Measurements from ENCODE around the gene CDH4. TPM values are rescaled to one million over a fixed set of nuclear protein-coding genes. Genes with fewer than 3 reads are reported as not detected.

CDH4 gene
- total and polyA plus RNA-seq, 2 donors (not counting 3 experiments of a cell fraction or from before 2014, with no cell fraction given): 0.17 to 0.51 TPM

- Histone ChIP-seq H3K9me3 (replicated peaks; ENCODE audit: control insufficient read depth, insufficient read depth, low read length) (peaks cover 5% of the 10 kb centered on the region), H3K9ac (replicated peaks; ENCODE audit: extremely low read depth, insufficient read depth, low read length) (no peak overlapping the region), H3K27ac (ENCODE audit: insufficient read depth, low read depth, low read length) (no peak overlapping the region), H3K27me3 (ENCODE audit: control insufficient read depth in 2 of 2, insufficient read depth in 2 of 2, low read length in 2 of 2) (no peaks in the 10 kb centered on the region), H3K36me3 (ENCODE audit: control insufficient read depth in 2 of 2, extremely low read depth in 1 of 2, insufficient read depth in 2 of 2, low read length in 2 of 2) (no peaks in the 10 kb centered on the region), H2AFZ (ENCODE audit: low read depth, low read length) (no peak overlapping the region), H3K79me2 (ENCODE audit: control insufficient read depth, insufficient read depth, low read length) (no peaks in the 10 kb centered on the region), H3K9me1 (replicated peaks; ENCODE audit: control insufficient read depth, extremely low read depth, insufficient read depth, low read length) (no peaks in the 10 kb centered on the region), H3K4me3 (replicated peaks in 1 of 3; ENCODE audit: insufficient read depth in 1 of 3, low read depth in 1 of 3, low read length in 3 of 3) (no peak overlapping the region), H3K4me1 (ENCODE audit: control insufficient read depth, extremely low read depth, insufficient read depth, low read length) (no peaks in the 10 kb centered on the region), H4K20me1 (replicated peaks; ENCODE audit: control insufficient read depth, extremely low read depth, insufficient read depth, low read length) (no peaks in the 10 kb centered on the region), H3K4me2 (ENCODE audit: insufficient read depth, low read length) (no peak overlapping the region)
- POLR2A ChIA-PET: no interaction called here
- TF ChIP-seq JUN (IDR thresholded peaks at IDR 0.05; ENCODE audit: borderline replicate concordance, insufficient read depth, insufficient read length, low read depth): no peak
- TF ChIP-seq, protein P1, sequence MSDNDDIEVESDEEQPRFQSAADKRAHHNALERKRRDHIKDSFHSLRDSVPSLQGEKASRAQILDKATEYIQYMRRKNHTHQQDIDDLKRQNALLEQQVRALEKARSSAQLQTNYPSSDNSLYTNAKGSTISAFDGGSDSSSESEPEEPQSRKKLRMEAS (IDR thresholded peaks at IDR 0.05; ENCODE audit: insufficient read depth, insufficient read length): no peak
- no peak for TF ChIP-seq POLR2AphosphoS5 (IDR thresholded peaks at IDR 0.05; ENCODE audit: insufficient read depth, low read depth, low read length)
- no peak for TF ChIP-seq GATA2 (IDR thresholded peaks at IDR 0.05; ENCODE audit: insufficient read depth, insufficient read length, low read depth, low read length)
- no peak for TF ChIP-seq FOS (IDR thresholded peaks at IDR 0.05; ENCODE audit: borderline replicate concordance, insufficient read depth, low read length)
- TF ChIP-seq EZH2 (IDR thresholded peaks at IDR 0.05; ENCODE audit: borderline replicate concordance, low read depth, low read length, severe bottlenecking): no peak
- no peak for TF ChIP-seq MYC (IDR thresholded peaks at IDR 0.05; ENCODE audit: low read depth, low read length)
- TF ChIP-seq POLR2A (IDR thresholded peaks at IDR 0.05; ENCODE audit: low read depth, low read length): no peak
- TF ChIP-seq, protein P2, sequence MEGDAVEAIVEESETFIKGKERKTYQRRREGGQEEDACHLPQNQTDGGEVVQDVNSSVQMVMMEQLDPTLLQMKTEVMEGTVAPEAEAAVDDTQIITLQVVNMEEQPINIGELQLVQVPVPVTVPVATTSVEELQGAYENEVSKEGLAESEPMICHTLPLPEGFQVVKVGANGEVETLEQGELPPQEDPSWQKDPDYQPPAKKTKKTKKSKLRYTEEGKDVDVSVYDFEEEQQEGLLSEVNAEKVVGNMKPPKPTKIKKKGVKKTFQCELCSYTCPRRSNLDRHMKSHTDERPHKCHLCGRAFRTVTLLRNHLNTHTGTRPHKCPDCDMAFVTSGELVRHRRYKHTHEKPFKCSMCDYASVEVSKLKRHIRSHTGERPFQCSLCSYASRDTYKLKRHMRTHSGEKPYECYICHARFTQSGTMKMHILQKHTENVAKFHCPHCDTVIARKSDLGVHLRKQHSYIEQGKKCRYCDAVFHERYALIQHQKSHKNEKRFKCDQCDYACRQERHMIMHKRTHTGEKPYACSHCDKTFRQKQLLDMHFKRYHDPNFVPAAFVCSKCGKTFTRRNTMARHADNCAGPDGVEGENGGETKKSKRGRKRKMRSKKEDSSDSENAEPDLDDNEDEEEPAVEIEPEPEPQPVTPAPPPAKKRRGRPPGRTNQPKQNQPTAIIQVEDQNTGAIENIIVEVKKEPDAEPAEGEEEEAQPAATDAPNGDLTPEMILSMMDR (IDR thresholded peaks at IDR 0.05; ENCODE audit: extremely low read depth in 1 of 2, insufficient read depth in 1 of 2, low read depth in 1 of 2, low read length in 2 of 2): no peak
- intact Hi-C loops (cut with micrococcal nuclease) (no loop called here), dilution Hi-C loops (cut with MboI; ENCODE audit: extremely low pct_ligation_motif_present, low sequenced_read_pairs) (no loop called here)
- CTCF ChIA-PET: no interaction called here
- FAIRE-seq (no peak), DNase-seq (ENCODE audit: low read depth, low spot score) (no peak)
- no TSS peak for BruUV-seq (replicated peaks)
These were observed 238.7 kb downstream of the CDH4 start for GRCh38 chr20:61490721-61491120.

Data from endothelial cell of umbilical vein (primary cell).